Cardiac fibroblast (primary cell): ENCODE results near the gene ITGA6.

ENCODE experiments used
- DNase-seq, 2 donors: peaks; one replicate each; pipeline versions ENCODE4 v3.0.0 to v3.0.0-alpha.2; 2010; ENCODE audit warnings: low read depth in 2 of 2
- H3K4me3 ChIP-seq, 2 donors: replicated peaks in 1 of 2; 1 replicate in 1 of 2; 2 replicates in 1 of 2; pipeline ENCODE4 v1.5.1; 2011; ENCODE audit warnings: low read depth in 2 of 2, low read length in 2 of 2, mild to moderate bottlenecking in 2 of 2, moderate library complexity in 1 of 2
- TF ChIP-seq, protein P1 (sequence below): IDR thresholded peaks from one replicate; pipeline ENCODE4 v1.5.1; 2011; ENCODE audit warnings: low read depth, mild to moderate bottlenecking, low read length, inconsistent platforms

ITGA6 gene

DNA sequence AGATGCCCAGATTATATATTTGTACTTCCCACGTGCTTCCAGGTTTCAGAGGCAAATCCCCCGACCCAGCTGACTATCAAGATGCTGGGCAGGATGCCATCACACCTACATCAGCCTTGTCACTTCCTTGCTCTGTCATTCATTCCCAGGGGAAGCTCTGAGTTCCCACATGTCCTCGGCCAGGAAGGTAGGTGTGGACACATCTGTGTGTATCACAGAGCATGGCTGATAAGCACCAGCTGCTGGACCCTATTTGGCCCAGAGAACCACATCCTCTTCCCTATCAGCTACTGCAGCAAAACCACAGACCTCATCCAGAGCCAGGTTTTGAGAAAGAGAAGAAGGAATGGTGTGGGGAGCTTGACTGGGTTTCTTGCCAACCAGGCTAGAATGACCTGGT, 31.9 kb upstream of the ITGA6 start:
- no peak overlapping the region for H3K4me3 ChIP-seq
- DNase-seq, result peak in 1 of 2 donors; percentile 23
- TF ChIP-seq, protein P1, sequence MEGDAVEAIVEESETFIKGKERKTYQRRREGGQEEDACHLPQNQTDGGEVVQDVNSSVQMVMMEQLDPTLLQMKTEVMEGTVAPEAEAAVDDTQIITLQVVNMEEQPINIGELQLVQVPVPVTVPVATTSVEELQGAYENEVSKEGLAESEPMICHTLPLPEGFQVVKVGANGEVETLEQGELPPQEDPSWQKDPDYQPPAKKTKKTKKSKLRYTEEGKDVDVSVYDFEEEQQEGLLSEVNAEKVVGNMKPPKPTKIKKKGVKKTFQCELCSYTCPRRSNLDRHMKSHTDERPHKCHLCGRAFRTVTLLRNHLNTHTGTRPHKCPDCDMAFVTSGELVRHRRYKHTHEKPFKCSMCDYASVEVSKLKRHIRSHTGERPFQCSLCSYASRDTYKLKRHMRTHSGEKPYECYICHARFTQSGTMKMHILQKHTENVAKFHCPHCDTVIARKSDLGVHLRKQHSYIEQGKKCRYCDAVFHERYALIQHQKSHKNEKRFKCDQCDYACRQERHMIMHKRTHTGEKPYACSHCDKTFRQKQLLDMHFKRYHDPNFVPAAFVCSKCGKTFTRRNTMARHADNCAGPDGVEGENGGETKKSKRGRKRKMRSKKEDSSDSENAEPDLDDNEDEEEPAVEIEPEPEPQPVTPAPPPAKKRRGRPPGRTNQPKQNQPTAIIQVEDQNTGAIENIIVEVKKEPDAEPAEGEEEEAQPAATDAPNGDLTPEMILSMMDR, result no peak

DNA sequence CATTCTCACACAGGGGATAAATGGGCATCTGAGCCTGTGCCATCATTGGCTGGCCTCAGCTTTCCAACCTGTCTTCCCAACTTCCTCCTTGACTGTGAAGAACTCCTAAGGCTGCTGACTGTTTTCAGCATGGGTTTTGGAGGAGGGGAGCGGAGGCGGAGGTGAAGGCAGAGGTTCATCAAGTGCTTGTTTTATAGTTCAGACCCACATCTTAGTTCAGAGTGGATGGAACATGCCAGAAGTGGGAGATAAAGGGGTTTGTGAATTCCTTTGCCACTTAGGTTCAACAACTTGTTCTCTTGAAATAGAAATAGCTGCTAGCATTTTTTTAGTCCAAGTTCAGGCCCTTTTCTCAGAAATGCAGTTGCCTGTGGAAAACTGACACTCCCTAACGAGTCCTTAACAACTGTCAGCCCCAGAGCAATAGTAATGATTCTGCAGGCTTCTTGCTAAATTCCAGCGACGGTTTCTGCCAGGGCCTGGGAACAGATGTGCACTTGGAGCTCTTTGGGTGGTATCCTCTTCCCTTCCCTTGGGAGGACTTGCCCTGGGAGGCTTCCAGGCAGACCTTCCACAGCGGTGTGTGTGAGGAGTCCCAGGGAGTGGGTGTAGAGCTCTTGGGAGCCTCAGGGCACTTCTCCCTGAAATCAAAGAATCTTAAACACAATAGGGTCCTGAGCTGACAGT, 30.1 kb upstream of the ITGA6 start:
- H3K4me3 ChIP-seq, result no peak overlapping the region
- TF ChIP-seq, protein P1, result no peak
- DNase-seq, result peak in 1 of 2 donors; percentile 21

DNA sequence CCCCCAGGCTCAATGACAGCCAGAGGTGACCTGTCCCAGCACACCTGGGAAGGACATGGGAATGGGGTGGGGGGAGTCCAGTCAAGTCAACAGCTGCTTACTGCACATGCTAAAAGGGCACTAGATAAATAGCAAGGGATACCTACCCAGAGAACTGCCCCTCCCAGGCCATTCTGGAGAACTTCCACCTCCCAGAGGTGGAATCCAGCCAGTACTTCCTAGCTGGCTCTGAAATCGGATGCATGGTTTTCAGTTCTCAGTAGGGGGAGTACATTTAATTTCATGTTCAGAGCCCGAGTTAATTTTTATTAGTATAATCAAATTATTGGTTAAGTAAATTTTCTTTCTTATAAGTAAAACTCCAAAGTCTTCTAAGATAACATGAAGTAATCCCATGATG, 28.9 kb upstream of the ITGA6 start:
- no peak overlapping the region for H3K4me3 ChIP-seq
- DNase-seq, result no peak
- TF ChIP-seq, protein P1, result no peak

DNA sequence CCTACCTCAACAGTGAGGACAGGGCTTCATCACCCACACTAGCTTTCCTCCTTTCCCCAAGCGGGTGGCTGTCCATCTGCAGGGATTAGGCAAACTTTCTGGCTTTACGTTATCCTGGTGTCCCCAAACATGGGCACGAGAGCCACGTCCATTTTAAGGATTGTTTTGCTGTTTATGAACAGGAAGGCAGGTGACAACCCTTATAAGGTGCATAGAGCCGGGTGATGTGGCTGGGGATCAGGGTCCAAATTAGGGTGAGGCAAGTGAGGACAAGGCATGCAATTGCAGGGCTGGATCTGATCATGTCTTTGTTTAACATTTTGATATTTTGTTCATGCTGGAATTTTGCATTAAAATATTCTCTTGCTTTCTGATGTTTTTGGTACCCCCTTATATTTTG, 27.6 kb upstream of the ITGA6 start:
- H3K4me3 ChIP-seq, result no peak overlapping the region
- no peak for DNase-seq
- TF ChIP-seq, protein P1, result no peak

DNA sequence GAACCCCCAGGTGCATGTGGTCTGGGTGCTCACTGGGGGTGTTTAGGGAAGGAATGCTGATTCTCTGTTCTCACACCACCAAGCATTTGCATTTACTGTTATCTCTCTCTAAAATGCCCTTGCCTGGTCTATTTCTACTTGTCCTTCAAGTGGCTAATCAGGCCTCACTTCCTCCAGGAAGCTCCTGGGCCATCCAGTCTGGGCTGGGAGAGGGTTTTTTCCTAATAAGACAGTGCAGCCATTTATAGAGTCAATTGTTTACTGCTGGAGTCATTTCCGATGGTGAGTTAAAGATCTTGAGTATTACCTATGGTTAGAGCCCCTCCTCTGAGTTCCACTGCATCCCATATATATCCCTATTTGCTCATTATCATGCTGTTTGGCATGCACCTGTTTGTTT, 25.2 kb upstream of the ITGA6 start:
- TF ChIP-seq, protein P1, result no peak
- H3K4me3 ChIP-seq, result no peak overlapping the region
- no peak for DNase-seq

DNA sequence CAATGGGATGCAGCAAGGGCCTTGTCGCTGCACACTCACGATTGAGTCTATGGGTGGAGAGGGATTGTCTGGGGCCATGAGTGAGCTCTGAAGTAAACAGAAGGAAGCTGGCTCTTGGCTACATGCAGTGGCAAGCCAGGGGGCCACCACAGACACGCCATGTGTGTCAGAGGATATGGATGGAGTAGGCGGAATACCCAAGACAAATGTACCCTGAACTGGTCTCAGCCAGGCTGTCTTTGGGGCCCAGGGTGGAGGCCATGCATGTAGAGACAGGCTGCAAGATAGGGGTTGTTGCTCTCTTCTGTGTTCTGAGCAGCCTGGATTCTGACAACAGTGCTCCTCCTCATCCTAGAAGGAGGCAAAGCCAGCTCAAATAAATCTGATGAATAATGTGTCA, 24.0 kb upstream of the ITGA6 start:
- TF ChIP-seq, protein P1, result no peak
- DNase-seq, result no peak

More for the DNA sequence above, 24.0 kb upstream of the ITGA6 start:
- no peak overlapping the region for H3K4me3 ChIP-seq
